ENCODE data around the gene RFX5.
"Not testable (repeated sequence)": the region's sequence is repeated elsewhere in the genome, so short reads cannot be mapped to it uniquely, and the experiment has no call there.

RFX5 gene

DNA sequence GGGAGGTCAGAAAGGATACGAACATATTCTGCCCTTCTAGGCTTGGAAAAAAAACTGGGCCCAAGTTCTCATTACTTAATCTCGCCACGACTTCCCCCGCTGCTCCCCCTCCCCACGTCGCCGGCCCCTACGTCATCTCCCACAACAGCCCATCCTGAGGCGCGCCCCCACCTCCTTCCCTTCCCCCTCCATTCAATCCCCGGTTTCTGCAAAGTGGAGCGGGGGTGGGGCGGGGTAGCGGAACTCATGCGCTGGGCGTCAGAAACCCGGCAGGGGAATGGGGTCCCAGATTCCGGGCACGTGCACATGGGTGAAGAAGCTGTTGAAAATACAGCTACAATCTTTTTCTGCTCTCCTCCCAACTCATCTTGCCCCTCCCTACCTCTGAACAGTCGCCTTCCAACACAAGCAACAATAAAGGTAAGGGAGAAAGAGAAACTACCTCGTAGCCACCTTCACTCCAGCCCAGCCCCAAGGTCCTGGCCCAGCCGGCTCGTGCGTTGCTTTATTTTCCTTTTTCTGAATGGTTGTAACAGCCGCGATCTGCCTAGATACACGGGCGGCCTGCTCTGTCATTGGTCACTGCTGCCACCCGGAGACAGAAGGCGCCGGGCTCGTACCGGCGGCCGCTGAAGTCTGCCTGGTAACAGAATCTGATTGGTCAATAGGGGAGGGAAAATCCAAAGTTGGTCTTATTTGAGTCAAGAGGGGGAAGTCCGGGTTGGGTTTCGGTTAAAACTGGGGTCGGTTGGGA lies at the start of gene RFX5:
TSS of gene RFX5 (minus strand) at position 484 of the 754 bp plus-strand sequence. CDS start 932 bp downstream, outside the sequence.
- Mint-ChIP-seq H3K4me1 (ENCODE audit: low read depth) (peaks cover 31% of the 10 kb centered on the region), H3K27ac (peak within 1 kb of the TSS; percentile 98), H3K27me3 (ENCODE audit: low read depth) (no peaks in the 10 kb centered on the region), H3K4me3 (peak within 1 kb of the TSS; percentile 93), H3K36me3 (ENCODE audit: low read depth) (peaks cover 33% of the 10 kb centered on the region), H3K9me3 (peaks cover 3% of the 10 kb centered on the region)

DNA sequence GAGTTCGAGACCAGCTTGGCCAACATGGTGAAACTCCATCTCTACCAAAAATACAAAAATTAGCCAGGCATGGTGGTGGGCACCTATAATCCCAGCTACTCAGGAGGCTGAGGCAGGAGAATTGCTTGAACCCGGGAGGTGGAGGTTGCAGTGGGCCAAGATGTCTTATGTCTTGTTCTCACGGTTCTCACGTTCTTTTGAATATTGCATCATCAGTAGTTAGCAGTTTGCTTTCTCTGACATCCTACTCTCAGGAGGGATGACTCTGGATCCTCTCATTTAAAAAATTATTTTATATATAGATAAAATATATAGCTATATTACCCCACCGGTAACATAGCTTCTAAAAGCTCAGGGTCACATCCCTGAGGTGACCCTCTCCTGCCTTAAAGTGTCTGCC lies 49.2 kb upstream of the RFX5 start:
- not testable (repeated sequence) for H3K9me3 Mint-ChIP-seq, H3K27ac Mint-ChIP-seq, H3K4me3 Mint-ChIP-seq
- Mint-ChIP-seq H3K27me3 (ENCODE audit: low read depth) (peaks cover 19% of the 10 kb centered on the region), H3K36me3 (ENCODE audit: low read depth) (peaks cover 20% of the 10 kb centered on the region), H3K4me1 (ENCODE audit: low read depth) (peaks cover 18% of the 10 kb centered on the region)

DNA sequence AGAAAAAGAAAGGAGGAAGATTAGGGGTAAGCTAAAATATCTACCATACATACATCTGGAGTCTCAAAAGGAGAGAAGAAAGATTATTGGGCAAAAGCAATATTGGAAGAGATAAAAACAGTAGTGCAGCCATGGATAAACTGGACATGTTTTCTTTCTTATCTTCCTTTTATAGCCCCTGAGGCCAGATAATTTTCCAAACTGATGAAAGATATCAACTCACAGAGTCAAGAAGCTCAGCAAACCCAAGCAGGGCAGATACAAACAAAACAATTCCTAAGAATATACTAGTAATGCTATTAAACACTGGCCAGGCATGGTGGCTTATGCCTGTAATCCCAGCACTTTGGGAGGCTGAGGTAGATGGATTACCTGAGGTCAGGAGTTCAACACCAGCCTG lies 46.5 kb upstream of the RFX5 start:
- H3K4me3 Mint-ChIP-seq: no peak overlapping the region
- H3K36me3 Mint-ChIP-seq (ENCODE audit: low read depth): no peaks in the 10 kb centered on the region
- H3K27ac Mint-ChIP-seq: no peak overlapping the region
- no peaks in the 10 kb centered on the region for H3K9me3 Mint-ChIP-seq
- peaks cover under 1% of the 10 kb centered on the region for H3K4me1 Mint-ChIP-seq (ENCODE audit: low read depth)
- peaks cover 19% of the 10 kb centered on the region for H3K27me3 Mint-ChIP-seq (ENCODE audit: low read depth)

DNA sequence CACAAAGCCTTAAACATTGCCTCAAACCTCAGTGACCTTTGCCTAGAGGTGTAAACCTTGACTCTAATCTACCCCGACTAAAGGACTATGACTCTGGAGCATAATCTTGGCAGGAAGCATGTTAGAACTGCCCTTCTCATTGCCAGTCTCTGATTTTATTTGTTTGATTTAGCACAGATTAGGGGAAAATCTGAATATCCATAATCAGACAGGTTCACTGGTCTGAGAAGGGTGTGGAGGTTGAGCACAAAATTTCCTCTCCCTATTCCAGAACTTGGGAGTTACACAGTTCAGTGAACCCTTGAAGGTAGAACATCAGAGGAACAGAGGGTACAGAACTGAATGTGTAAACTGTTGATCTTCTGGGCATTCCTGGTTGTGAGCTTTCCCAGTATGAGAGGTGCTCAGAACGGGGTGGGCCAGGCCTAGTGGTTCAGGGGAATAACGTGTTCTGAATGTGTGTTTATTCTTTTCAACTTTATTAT lies 44.1 kb upstream of the RFX5 start:
- no peaks in the 10 kb centered on the region for H3K4me1 Mint-ChIP-seq (ENCODE audit: low read depth)
- H3K9me3 Mint-ChIP-seq: no peaks in the 10 kb centered on the region
- H3K4me3 Mint-ChIP-seq: no peak overlapping the region
- peaks cover 15% of the 10 kb centered on the region for H3K27me3 Mint-ChIP-seq (ENCODE audit: low read depth)
- H3K27ac Mint-ChIP-seq: no peak overlapping the region
- no peaks in the 10 kb centered on the region for H3K36me3 Mint-ChIP-seq (ENCODE audit: low read depth)

DNA sequence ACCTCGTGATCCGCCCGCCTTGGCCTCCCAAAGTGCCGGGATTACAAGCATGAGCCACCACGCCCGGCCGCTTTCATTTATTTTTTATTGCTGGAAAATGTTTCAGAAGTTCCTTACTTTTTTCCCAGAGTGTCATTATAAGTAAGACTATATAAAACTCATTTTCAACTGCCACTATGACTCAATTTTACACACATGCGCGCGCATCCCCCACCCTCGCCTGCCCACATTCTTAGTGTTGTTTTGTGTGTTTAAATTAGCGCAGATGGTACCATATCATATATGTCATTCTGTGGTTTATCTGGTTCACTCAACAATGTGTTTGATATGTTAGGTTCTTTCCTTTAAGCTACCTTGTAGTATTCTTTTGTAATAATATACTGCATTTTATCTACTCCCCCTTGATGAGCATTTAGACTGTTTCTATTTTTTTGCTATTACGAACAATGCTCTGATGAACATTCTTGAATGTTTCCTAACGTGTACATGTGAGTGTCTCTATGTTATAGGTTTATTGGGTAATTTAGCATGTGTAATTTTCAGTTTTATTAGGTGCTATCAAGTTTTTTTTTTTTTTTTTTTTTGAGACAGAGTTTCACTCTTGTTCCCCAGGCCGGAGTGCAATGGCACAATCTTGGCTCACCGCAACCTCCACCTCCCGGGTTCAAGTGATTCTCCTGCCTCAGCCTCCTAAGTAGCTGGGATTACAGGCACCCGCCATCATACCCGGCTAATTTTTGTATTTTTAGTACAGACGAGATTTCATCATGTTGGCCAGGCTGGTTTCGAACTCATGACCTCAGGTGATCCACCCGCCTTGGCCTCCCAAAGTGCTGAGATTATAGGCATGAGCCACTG lies 43.4 kb upstream of the RFX5 start:
- H3K27ac Mint-ChIP-seq; H3K4me1 Mint-ChIP-seq (ENCODE audit: low read depth); H3K36me3 Mint-ChIP-seq (ENCODE audit: low read depth); H3K9me3 Mint-ChIP-seq; H3K4me3 Mint-ChIP-seq: not testable (repeated sequence)
- peaks cover 15% of the 10 kb centered on the region for H3K27me3 Mint-ChIP-seq (ENCODE audit: low read depth)

DNA sequence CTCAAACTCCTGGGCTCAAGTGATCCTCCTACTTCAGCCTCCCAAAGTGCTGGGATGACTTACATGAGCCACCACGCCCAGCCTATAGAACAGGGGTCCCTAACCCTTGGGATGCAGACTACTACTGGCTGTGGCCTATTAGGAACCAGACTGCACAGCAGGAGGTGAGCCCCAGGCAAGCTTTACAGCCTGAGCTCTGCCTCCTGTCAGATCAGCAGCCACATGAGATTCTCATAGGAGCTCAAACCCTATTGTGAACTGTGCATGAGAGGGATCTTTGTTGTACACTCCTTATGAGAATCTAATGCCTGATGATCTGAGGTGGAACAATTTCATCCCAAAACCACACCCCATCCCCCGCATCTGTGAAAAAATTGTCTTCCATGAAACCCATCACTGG lies 39.0 kb upstream of the RFX5 start:
- Mint-ChIP-seq H3K9me3 (no peaks in the 10 kb centered on the region), H3K4me3 (no peak overlapping the region), H3K36me3 (ENCODE audit: low read depth) (no peaks in the 10 kb centered on the region), H3K27ac (no peak overlapping the region), H3K4me1 (ENCODE audit: low read depth) (no peaks in the 10 kb centered on the region), H3K27me3 (ENCODE audit: low read depth) (no peaks in the 10 kb centered on the region)

DNA sequence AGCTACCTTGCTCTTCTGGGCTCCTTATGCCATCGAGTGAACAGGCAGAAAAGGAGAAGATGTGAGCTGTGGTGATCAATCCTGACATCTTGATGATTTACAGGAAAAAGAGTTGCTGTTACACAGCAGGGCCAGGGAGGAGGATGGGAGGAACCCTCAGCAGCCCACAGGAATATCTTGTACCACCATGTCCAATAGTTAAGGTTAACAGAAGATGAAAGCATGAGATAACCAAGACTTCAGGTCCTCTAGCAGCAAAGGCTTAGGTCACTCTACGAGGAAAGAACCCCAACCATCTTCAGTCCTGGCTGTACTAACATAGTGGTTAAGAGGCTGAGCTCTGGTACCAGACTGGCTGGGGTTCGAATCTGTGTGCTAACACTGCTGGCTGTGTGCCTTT lies 37.5 kb upstream of the RFX5 start:
- no peaks in the 10 kb centered on the region for H3K27me3 Mint-ChIP-seq (ENCODE audit: low read depth)
- no peaks in the 10 kb centered on the region for H3K4me1 Mint-ChIP-seq (ENCODE audit: low read depth)
- H3K4me3 Mint-ChIP-seq: no peak overlapping the region
- H3K9me3 Mint-ChIP-seq: no peaks in the 10 kb centered on the region
- no peaks in the 10 kb centered on the region for H3K36me3 Mint-ChIP-seq (ENCODE audit: low read depth)
- H3K27ac Mint-ChIP-seq: no peak overlapping the region

DNA sequence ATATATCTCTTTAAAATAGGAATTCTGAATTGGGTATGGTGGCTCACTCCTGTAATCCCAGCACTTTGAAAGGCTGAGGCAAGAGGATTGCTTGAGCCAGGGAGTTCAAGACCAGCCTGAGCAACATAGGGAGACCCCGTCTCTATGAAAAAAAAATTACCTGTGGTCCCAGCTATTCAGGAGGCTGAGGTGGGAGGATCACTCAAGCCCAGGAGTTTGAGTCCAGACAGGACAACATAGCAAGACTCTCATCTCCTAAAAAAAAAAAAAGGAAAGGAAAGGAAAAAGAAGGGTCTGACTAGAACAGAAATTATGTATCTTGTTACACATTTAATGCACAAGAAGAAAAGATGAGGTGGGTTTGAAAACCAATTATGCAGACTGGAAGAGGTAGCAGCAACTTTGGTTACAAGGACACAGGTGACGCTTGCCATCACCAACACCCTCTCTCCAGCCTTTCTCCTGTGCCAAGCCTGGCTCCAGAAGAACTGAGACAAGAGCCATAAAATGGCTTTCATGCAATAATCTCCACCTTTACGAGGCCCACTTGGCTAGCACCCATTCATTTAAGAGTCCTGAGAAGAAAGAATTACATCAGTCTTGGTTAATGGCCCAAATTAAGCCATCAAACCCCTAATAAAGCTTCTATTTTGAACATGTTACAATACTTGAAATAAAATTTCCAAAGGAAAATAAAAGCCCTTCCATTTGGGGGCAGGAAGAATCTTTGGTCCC lies 30.3 kb upstream of the RFX5 start:
- Mint-ChIP-seq H3K27ac (no peak overlapping the region), H3K36me3 (ENCODE audit: low read depth) (no peaks in the 10 kb centered on the region), H3K4me1 (ENCODE audit: low read depth) (peaks cover 2% of the 10 kb centered on the region), H3K4me3 (no peak overlapping the region), H3K9me3 (no peaks in the 10 kb centered on the region), H3K27me3 (ENCODE audit: low read depth) (peaks cover 12% of the 10 kb centered on the region)

DNA sequence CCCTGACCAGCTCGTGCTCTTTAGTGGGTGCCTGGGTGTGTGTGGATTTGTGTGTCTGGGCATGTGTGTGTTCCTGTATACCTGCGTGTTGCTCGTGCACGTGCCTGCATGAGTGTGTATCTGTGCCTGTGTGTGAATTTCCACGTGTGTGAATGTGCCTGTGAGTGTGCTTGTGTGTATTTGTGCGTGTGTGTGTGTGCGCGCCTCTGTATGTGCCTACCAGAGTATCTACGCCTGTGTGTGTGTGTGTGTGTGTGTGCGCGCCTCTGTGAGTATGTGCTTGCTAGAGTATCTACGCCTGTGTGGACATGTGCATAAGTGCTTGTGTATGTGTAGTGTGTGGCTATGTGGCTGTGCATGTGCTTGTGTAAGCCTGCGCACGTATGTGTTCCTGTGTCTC lies 26.1 kb upstream of the RFX5 start:
- Mint-ChIP-seq H3K36me3 (ENCODE audit: low read depth) (no peaks in the 10 kb centered on the region), H3K4me1 (ENCODE audit: low read depth) (peaks cover 2% of the 10 kb centered on the region), H3K9me3 (no peaks in the 10 kb centered on the region), H3K4me3 (no peak overlapping the region), H3K27me3 (ENCODE audit: low read depth) (peaks cover 12% of the 10 kb centered on the region), H3K27ac (no peak overlapping the region)

DNA sequence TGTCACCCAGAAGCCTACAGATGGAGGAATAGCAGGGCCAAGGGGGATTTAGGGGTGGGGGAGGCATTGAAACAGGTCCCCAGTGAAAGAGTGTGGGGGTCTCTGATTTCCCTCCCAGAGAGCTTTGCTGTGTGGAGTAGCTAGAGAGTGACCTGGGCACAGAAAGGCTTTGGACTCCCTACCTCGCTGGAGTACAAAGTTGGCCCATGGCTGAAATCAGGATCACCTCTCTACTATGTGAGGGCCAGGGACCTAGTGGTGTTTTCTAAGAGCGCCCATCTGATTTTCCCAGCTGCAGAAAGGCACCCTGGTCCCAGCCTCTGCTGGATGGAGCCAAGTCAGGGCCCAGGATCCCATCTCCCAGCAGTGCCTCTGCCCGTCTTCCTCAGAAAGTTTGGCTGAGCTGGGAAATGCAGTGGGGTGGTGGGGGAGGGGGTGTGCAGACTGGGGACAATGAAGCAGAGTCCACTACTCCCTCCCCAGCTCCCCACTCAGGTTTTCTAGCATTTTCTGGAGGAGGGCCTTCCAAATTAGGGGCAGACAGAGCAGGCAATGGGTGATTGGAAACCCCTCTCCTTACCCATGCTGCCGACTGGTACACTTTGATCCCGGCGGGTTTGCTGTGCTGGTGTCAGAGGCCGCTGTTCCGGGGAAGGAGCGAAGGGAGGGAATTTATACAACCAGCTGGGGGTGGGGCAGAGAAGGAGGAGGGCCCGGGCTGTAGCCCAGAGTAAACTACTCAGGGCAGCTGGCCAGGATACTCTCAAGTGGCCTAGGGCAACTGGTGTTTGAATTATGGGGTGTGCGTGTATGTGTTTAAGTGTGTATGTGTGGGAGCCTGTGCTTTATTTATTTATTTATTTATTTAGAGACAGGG lies 25.2 kb upstream of the RFX5 start, which contains the start of gene SELENBP1:
TSS of gene SELENBP1 (minus strand) at position 648 of the 877 bp plus-strand sequence. CDS start at position 584, 64 bp downstream.
- Mint-ChIP-seq H3K4me3 (no peak within 1 kb of the TSS), H3K9me3 (no peaks in the 10 kb centered on the region), H3K4me1 (ENCODE audit: low read depth) (peaks cover 2% of the 10 kb centered on the region), H3K27me3 (ENCODE audit: low read depth) (peaks cover 9% of the 10 kb centered on the region), H3K36me3 (ENCODE audit: low read depth) (no peaks in the 10 kb centered on the region), H3K27ac (no peak within 1 kb of the TSS)

DNA sequence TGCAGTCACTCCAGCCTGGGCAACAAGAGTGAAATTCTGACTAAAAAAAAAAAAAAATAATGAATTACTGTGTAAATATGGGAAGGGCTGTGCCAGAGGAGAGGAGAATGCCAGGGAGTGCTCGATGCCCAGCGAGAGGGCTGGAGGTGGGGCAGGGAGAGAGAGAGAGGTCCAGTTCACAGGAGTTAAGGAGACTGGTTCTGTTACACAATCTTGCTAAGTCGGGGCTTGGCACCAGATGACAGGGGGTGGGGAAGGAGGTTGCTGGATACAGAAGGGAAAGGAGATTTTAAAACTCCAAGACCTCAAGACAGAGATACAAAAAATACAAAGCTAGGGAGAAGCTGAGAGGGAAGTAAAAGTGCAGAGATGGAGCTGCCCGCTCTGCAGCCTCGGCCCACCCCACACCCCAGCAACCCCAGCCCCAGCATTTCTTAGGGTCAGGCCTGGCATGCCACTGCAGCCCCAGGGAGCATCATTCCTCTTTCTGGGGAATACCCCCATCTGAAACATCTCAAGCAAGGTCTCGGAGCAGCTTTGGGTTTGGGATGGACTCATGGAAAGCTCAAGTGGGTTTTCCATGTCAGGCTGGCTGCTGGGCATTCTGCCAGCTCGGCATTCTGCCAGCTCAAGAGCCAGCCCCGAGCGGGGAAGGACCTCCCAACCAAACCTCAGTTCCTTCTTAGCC lies 24.5 kb upstream of the RFX5 start:
- Mint-ChIP-seq H3K36me3 (ENCODE audit: low read depth) (no peaks in the 10 kb centered on the region), H3K4me3 (no peak overlapping the region), H3K9me3 (no peaks in the 10 kb centered on the region), H3K27me3 (ENCODE audit: low read depth) (peaks cover 5% of the 10 kb centered on the region), H3K27ac (no peak overlapping the region), H3K4me1 (ENCODE audit: low read depth) (peaks cover 2% of the 10 kb centered on the region)

DNA sequence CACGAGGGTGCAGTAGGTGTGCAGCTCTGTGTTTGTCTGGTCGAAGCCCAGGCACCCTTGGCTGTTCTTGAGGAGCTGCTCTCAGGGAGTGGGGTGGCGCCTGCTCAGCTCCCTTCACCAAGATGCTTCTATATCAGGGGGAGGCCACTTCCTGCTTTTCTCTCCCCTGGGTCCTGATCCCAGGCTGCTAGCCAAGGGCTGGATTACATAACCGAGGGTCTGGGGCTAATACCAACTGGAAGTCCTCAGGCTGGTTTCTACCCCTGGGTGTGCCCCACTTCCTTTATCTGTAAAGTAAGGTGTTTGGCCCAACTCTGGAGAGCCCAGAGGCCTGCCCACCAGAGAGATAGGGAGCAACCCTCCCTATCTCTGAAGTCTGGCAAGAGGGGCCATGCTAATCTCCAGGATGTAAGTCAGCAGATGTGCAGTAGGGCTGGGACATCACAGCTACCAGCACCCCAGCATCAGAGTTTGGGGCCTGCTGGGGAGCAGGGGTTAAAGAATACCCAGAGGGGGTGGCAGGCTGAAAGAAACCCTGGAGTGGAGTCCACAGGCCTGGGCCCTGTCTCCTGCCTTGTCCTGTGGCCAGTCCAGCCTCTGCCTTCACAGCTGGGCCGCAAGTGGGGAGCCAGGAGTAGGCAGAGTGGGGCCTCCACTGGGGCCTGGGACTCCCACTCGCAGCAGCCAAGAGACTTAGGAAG lies 23.3 kb upstream of the RFX5 start:
- Mint-ChIP-seq H3K4me3 (no peak overlapping the region), H3K36me3 (ENCODE audit: low read depth) (no peaks in the 10 kb centered on the region), H3K9me3 (no peaks in the 10 kb centered on the region), H3K4me1 (ENCODE audit: low read depth) (peaks cover 2% of the 10 kb centered on the region), H3K27ac (no peak overlapping the region), H3K27me3 (ENCODE audit: low read depth) (peaks cover 2% of the 10 kb centered on the region)

DNA sequence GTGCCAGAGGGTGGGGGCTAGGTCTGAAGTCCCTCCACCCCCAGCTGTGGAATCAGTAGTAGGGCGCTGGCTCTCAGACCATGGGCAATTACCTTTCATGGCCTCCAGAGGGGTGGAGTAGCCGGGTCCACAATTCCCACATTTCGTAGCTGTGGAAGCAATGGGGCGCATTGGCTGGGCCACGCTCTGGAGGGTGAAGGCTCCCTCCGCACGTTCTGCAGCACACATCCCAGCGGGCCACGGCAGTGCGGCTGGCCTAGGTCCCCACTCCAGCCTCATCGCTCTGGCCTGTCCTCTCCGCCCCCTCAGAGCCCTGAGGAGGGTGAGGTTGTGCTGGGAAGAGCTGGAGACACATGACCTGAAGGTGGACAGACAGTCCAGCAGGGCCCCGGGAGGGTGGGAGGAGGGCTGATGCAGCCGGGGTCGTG lies 22.6 kb upstream of the RFX5 start:
- no peak overlapping the region for H3K4me3 Mint-ChIP-seq
- no peak overlapping the region for H3K27ac Mint-ChIP-seq
- H3K27me3 Mint-ChIP-seq (ENCODE audit: low read depth): no peaks in the 10 kb centered on the region
- H3K4me1 Mint-ChIP-seq (ENCODE audit: low read depth): peaks cover 2% of the 10 kb centered on the region
- H3K9me3 Mint-ChIP-seq: no peaks in the 10 kb centered on the region
- H3K36me3 Mint-ChIP-seq (ENCODE audit: low read depth): no peaks in the 10 kb centered on the region
